Colonic mucosa (tissue), 4 donors: ENCODE data around the gene F2RL3. TPM values are rescaled to one million over a fixed set of nuclear protein-coding genes. Genes with fewer than 3 reads are reported as not detected.
A peak's percentile ranks its signal among the peaks of the same experiment; 100 is the strongest.

Experiments
- DNase-seq: peaks from one replicate; pipeline ENCODE4 v3.0.0-alpha.2; 2020
- H3K27ac ChIP-seq: fragments of 200-600 bp; one replicate; pipeline ENCODE4 v1.8.0; 2021
- H3K27me3 ChIP-seq: fragments of 200-600 bp; one replicate; pipeline ENCODE4 v1.8.0; 2021
- H3K36me3 ChIP-seq: fragments of 200-600 bp; one replicate; pipeline ENCODE4 v1.8.0; 2021
- H3K4me1 ChIP-seq: fragments of 200-600 bp; one replicate; pipeline ENCODE4 v1.8.0; 2021; ENCODE audit warnings: mild to moderate bottlenecking
- H3K4me3 ChIP-seq: fragments of 200-600 bp; one replicate; pipeline ENCODE4 v1.8.0; 2021
- H3K9ac ChIP-seq, 2 donors: one replicate each; pipeline ENCODE4 v1.7.0; 2013; ENCODE audit warnings: control low read depth in 2 of 2, low read depth in 2 of 2, low read length in 2 of 2
- H3K9me3 ChIP-seq: fragments of 200-600 bp; one replicate; pipeline ENCODE4 v1.8.0; 2021
- intact Hi-C: fragments of 100-400 bp; cut with DNase I; formaldehyde crosslinking; loops from one replicate; pipeline ENCODE4 v1.14.1; 2022
- total RNA-seq, 2 donors: library from RNA; stranded (reverse); fragmentation: NEBNext Ultra II Directional in 1 of 2; extraction: Animal tissue kit (Norgen Biotek cat#: 25700) in 1 of 2; gene quantifications; one replicate each; pipeline ENCODE4 v1.2.1, GENCODE V29; 2021
- TF ChIP-seq, protein P1 (sequence below): fragments of 200-600 bp; IDR thresholded peaks from one replicate; pipeline ENCODE4 v1.8.0; 2022; ENCODE audit warnings: antibody characterized with exemption, mild to moderate bottlenecking
- donor health status: healthy.
- donor health status: DM: no; HTN: no; CAD: no.
- donor health status: DM: no; HTN: no; CAD: no.

F2RL3 gene
- total RNA-seq, 2 donors from 2014 or later = 0.84 to 0.98 TPM

DNA sequence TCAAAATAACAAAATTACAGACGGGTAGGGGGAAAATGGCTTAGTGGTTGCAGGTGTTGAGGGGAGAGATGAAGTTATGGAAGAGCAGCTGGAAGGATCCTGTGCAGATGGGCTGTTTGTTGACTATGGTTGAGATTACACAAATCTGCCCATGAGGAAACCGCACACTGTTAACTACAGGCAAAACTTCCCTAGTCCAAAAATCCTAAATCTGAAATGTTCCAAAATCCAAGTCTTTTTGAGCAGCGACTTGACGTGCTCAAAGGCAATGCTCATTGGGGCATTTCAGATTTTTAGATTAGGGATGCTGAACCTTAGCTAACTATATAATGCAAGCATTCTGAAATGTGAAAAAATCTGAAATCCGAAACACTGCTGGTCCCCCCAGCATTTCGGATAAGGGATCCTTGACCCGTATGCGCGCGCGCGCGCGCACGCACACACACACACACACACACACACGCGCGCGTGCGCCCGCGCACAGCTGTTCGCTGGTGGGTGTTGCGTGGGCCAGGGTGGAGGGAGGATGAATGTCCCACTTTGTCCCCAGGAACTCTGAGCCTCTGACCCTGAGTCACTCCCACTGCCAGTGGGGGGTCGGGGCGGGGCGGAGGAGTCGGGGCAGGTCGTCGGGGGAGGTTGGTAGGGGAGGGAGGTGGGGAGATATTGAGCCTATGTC, 6.8 kb downstream of the F2RL3 start:
- Histone ChIP-seq H3K27ac (peak overlapping the region; percentile 74), H3K4me1 (no peaks in the 10 kb centered on the region), H3K9me3 (no peaks in the 10 kb centered on the region), H3K4me3 (peak overlapping the region; percentile 58), H3K27me3 (peaks cover 7% of the 10 kb centered on the region), H3K36me3 (no peaks in the 10 kb centered on the region), H3K9ac (peak overlapping the region in 1 of 2 donors; percentile 51)
- TF ChIP-seq, protein P1, sequence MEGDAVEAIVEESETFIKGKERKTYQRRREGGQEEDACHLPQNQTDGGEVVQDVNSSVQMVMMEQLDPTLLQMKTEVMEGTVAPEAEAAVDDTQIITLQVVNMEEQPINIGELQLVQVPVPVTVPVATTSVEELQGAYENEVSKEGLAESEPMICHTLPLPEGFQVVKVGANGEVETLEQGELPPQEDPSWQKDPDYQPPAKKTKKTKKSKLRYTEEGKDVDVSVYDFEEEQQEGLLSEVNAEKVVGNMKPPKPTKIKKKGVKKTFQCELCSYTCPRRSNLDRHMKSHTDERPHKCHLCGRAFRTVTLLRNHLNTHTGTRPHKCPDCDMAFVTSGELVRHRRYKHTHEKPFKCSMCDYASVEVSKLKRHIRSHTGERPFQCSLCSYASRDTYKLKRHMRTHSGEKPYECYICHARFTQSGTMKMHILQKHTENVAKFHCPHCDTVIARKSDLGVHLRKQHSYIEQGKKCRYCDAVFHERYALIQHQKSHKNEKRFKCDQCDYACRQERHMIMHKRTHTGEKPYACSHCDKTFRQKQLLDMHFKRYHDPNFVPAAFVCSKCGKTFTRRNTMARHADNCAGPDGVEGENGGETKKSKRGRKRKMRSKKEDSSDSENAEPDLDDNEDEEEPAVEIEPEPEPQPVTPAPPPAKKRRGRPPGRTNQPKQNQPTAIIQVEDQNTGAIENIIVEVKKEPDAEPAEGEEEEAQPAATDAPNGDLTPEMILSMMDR = no peak
- DNase-seq = peak; percentile 28
- intact Hi-C loops = loop anchor here (5.0 kb wide), 1 partner anchor 183 kb away; no protein-coding TSS in a partner anchor

DNA sequence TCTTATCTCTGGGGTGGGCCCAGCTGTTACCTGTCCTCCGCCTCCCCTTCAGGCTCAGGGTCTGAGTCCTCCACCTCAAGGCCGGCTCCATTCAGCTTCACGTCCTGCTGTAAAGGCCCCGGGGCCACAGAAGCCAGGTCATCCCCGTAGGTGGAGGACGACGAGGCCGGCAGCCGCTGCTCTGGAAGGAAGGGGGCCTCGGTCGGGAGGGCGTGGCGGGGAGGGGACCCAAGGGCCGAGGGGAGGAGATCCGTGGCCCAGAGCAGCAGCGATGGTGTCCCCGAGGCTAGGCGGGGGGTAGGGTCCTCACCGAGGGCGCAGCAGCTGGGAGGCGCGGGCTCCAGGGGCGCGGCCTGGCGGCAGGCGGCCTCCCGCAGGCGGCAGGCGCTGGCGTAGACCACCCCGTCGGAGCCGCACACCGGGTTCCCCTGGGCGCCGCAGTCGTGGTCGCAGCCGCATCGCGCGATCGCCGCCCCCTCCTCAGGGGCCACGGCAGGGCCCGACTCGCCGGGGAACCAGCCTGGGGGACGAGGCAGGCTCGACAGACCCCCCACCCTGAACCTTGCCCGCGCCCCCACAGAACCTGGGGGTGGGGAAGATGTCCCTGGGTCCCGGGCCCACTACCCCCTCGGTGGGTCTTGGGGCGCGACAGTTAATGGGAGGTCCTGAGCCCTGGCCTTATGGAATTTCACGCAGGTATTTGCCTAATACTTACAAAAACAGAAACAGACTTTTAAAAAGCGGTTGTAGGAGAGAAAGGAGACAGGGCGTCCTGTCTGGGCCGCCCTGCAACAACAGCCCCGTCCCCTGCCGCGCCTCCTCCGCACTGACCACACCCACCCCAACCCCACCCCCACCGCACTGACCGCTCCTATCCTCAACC, 7.6 kb downstream of the F2RL3 start:
- TF ChIP-seq, protein P1 = no peak
- peak overlapping the region; percentile 74 for H3K27ac ChIP-seq
- peak; percentile 27 for DNase-seq
- no peaks in the 10 kb centered on the region for H3K4me1 ChIP-seq
- no peaks in the 10 kb centered on the region for H3K36me3 ChIP-seq
- peak overlapping the region; percentile 51 to 81 for H3K9ac ChIP-seq
- no peaks in the 10 kb centered on the region for H3K9me3 ChIP-seq
- peaks cover 7% of the 10 kb centered on the region for H3K27me3 ChIP-seq
- H3K4me3 ChIP-seq = peak overlapping the region; percentile 58
- intact Hi-C loops = loop anchor here (5.0 kb wide), 1 partner anchor 184 kb away; no protein-coding TSS in a partner anchor

DNA sequence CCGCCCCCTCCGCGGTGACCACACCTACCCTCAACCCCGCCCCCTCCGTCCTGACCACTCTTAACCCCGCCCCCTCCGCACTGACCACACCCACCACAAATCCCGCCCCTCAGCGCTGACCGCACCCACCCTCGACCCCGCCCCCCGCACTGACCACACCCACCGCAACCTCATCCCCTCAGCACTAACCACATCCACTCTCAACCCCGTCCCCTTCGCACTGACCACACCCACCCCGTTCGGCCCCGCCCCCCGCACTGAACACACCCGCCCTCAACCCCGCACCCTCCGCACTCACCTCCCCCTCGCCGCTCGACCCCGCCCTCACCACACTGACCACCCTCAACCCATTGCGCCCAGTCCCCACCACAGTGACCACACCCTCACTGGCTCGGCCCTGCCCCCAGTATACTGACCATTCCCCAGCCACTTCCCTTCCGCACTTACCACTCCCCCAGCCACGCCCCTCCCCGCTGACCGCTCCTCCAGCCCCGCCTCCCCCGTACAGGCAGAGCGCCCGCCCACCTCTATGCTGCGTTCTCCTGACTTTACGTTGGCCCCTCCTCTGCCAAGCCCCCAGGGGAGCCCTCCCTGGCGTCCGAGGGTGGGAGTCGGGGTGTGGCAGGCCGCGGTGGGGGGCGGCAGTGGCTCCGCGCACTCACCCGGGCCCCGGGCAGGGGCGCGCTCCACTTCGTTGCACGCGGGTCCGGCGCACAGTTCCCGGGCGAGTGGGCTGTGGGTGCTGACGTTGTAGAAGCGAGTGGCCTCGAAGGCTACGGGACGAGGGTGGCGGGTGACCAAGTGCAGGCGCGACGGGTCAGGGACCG, 8.4 kb downstream of the F2RL3 start:
- peak overlapping the region; percentile 48 for H3K4me3 ChIP-seq
- peaks cover 7% of the 10 kb centered on the region for H3K27me3 ChIP-seq
- H3K36me3 ChIP-seq = no peaks in the 10 kb centered on the region
- H3K4me1 ChIP-seq = no peaks in the 10 kb centered on the region
- DNase-seq = peak; percentile 95
- H3K9ac ChIP-seq = peak overlapping the region; percentile 58 to 83
- H3K27ac ChIP-seq = peak overlapping the region; percentile 45
- TF ChIP-seq, protein P1 = no peak
- H3K9me3 ChIP-seq = no peaks in the 10 kb centered on the region
- intact Hi-C loops = loop anchor here (5.0 kb wide), 1 partner anchor 185 kb away; no protein-coding TSS in a partner anchor

DNA sequence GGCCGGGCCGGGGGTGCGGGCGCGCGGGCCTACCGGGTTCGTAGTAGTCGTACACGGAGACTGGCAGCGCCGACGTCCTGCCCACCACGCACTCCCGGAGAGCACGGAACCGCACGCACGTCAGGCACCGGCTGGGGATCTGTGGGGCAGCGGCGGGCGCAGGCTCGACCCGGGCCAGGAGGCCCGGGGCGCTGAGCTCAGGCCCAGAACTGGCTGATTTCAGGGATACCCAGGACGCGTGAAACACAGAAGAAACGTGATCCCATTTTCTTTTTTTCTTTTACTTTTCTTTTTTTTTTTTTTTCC, 9.0 kb downstream of the F2RL3 start:
- intact Hi-C loops = loop anchor here (5.0 kb wide), 1 partner anchor 186 kb away; no protein-coding TSS in a partner anchor
- no peak for DNase-seq
- peaks cover 7% of the 10 kb centered on the region for H3K27me3 ChIP-seq
- H3K4me3 ChIP-seq = peak overlapping the region; percentile 48
- H3K9me3 ChIP-seq = no peaks in the 10 kb centered on the region
- no peaks in the 10 kb centered on the region for H3K36me3 ChIP-seq
- H3K4me1 ChIP-seq = no peaks in the 10 kb centered on the region
- peak overlapping the region; percentile 58 to 83 for H3K9ac ChIP-seq
- peak overlapping the region; percentile 45 for H3K27ac ChIP-seq
- TF ChIP-seq, protein P1 = no peak
